Nephron (organoid): ENCODE data around the gene PPM1L.

Experiments used
- H3K27ac Mint-ChIP-seq, 3 experiments: 2 replicates each; pipeline ENCODE4 v1.8.0; 2020; ENCODE audit warnings: mixed read lengths in 3 of 3, mild to moderate bottlenecking in 2 of 3, moderate library complexity in 1 of 3
- H3K27me3 Mint-ChIP-seq: 2 replicates; pipeline ENCODE4 v1.8.0; 2021; ENCODE audit warnings: low read depth, mild to moderate bottlenecking, moderate library complexity, mixed read lengths
- H3K36me3 Mint-ChIP-seq: 2 replicates; pipeline ENCODE4 v1.8.0; 2020; ENCODE audit warnings: low read depth, mixed read lengths
- H3K4me1 Mint-ChIP-seq: 2 replicates; pipeline ENCODE4 v1.8.0; 2020; ENCODE audit warnings: mixed read lengths
- H3K4me3 Mint-ChIP-seq, 3 experiments: 2 replicates each; pipeline ENCODE4 v1.8.0; 2020; ENCODE audit warnings: mild to moderate bottlenecking in 3 of 3, mixed read lengths in 3 of 3, moderate library complexity in 2 of 3
- H3K9me3 Mint-ChIP-seq: 2 replicates; pipeline ENCODE4 v1.8.0; 2020; ENCODE audit warnings: mixed read lengths
- TF ChIP-seq, protein P1 (sequence below), 3 experiments: fragments of 200-600 bp; sonication (generic); IDR thresholded peaks; one replicate each; pipeline ENCODE4 v1.5.0; 2021; ENCODE audit warnings: antibody characterized with exemption in 3 of 3; ENCODE audit not compliant: unreplicated experiment in 3 of 3

The PPM1L gene

DNA sequence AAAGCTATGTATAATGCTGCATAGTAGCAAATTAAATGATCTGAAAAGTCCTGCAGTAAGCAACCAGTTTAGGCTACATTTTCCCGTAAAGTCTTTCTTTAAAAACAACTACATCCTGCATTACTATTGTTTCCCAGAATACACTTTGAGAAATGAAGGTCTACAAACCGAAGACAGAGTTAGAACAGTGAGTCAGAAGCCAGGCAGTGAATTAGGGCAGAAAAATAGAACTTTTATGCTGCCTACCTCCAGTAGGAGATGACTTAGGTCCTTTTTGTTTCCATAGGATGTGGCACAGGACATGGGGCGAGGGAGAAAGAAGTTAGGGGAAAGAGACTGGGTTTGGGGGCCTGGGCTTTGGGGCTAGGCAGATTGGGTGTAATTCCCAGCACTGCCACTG lies 127.3 kb downstream of the PPM1L start:
- H3K36me3 Mint-ChIP-seq = peaks cover 20% of the 10 kb centered on the region
- no peak overlapping the region for H3K4me3 Mint-ChIP-seq
- TF ChIP-seq, protein P1, sequence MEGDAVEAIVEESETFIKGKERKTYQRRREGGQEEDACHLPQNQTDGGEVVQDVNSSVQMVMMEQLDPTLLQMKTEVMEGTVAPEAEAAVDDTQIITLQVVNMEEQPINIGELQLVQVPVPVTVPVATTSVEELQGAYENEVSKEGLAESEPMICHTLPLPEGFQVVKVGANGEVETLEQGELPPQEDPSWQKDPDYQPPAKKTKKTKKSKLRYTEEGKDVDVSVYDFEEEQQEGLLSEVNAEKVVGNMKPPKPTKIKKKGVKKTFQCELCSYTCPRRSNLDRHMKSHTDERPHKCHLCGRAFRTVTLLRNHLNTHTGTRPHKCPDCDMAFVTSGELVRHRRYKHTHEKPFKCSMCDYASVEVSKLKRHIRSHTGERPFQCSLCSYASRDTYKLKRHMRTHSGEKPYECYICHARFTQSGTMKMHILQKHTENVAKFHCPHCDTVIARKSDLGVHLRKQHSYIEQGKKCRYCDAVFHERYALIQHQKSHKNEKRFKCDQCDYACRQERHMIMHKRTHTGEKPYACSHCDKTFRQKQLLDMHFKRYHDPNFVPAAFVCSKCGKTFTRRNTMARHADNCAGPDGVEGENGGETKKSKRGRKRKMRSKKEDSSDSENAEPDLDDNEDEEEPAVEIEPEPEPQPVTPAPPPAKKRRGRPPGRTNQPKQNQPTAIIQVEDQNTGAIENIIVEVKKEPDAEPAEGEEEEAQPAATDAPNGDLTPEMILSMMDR (IDR thresholded peaks at IDR 0.05; ENCODE audit: unreplicated experiment in 3 of 3) = no peak
- peaks cover 3% of the 10 kb centered on the region for H3K27me3 Mint-ChIP-seq
- H3K27ac Mint-ChIP-seq = no peak overlapping the region
- peaks cover 25% of the 10 kb centered on the region for H3K4me1 Mint-ChIP-seq
- peaks cover 22% of the 10 kb centered on the region for H3K9me3 Mint-ChIP-seq

DNA sequence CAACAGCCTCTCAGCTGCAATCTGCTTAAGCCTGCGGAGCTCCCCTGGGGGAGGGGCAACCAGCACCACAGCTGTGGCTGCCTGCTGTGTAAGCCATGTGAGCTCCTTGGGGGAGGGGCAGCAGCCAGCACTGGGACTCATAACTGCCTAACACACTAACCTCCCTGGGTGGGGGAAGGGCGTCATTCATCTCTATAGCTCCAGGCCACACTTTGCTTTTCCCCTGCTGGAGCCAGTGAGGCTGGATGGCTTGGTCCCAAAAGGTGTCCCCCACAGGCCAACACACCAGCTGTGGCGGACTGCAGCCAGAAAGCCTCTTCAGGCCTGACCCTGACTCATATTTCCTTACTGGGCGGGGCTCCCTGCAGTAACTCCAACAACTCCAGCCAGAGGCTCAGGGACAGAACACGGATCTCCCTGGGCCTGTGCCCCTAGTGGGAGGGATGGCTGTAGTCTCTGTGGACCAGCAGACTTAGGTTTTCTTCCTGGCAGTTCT lies 129.8 kb downstream of the PPM1L start:
- Mint-ChIP-seq H3K4me1 (peaks cover 25% of the 10 kb centered on the region), H3K36me3 (peaks cover 20% of the 10 kb centered on the region), H3K27ac (peak overlapping the region; percentile 25 to 79 (median 77)), H3K4me3 (no peak overlapping the region), H3K27me3 (peaks cover 3% of the 10 kb centered on the region), H3K9me3 (peaks cover 40% of the 10 kb centered on the region)
- TF ChIP-seq, protein P1 (IDR thresholded peaks at IDR 0.05; ENCODE audit: unreplicated experiment in 3 of 3) = no peak

DNA sequence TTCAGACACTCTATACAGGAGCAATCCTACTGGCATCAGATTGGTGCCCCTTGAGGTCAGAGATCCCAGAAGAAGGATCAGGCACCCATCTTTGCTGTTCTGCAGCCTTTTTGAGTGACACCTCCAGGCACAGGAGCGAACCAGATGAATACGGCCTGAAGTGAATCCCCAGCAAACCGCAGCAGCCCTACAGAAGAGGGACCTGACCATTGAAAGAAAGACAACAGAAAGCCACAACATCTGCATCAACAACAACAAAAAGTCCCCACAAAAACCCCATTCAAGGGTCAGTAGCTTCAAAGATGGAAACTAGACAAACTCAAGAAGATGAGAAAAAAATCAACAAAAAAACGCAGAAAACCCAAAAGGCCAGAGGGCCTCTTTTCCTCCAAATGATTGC lies 130.4 kb downstream of the PPM1L start:
- peaks cover 3% of the 10 kb centered on the region for H3K27me3 Mint-ChIP-seq
- H3K9me3 Mint-ChIP-seq = peaks cover 42% of the 10 kb centered on the region
- H3K4me1 Mint-ChIP-seq = peaks cover 25% of the 10 kb centered on the region
- H3K4me3 Mint-ChIP-seq = no peak overlapping the region
- TF ChIP-seq, protein P1 (IDR thresholded peaks at IDR 0.05; ENCODE audit: unreplicated experiment in 3 of 3) = no peak
- H3K36me3 Mint-ChIP-seq = peaks cover 20% of the 10 kb centered on the region
- peak overlapping the region; percentile 25 to 79 (median 77) for H3K27ac Mint-ChIP-seq

DNA sequence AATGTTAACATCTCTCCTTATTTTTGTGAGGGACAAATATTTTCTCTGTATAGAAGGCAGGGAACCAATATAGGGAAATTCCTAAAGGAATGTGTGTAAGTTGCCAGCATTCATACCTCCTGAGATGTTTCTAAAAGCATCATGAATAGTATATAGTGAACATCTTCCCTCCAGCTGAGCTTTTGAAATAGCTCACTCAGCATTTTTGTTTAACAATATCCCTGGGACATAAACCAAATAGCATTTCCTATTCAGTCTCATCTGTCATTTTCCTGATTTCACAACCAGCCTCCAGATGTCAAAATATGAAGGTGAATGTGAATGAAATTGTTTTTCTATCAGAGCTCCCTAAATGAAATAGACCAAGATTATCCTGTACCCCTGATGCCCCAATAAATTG lies 137.2 kb downstream of the PPM1L start:
- Mint-ChIP-seq H3K27me3 (no peaks in the 10 kb centered on the region), H3K9me3 (peaks cover 21% of the 10 kb centered on the region), H3K36me3 (peaks cover under 1% of the 10 kb centered on the region), H3K4me1 (no peaks in the 10 kb centered on the region), H3K4me3 (no peak overlapping the region), H3K27ac (no peak overlapping the region)
- TF ChIP-seq, protein P1 (IDR thresholded peaks at IDR 0.05; ENCODE audit: unreplicated experiment in 3 of 3) = no peak

DNA sequence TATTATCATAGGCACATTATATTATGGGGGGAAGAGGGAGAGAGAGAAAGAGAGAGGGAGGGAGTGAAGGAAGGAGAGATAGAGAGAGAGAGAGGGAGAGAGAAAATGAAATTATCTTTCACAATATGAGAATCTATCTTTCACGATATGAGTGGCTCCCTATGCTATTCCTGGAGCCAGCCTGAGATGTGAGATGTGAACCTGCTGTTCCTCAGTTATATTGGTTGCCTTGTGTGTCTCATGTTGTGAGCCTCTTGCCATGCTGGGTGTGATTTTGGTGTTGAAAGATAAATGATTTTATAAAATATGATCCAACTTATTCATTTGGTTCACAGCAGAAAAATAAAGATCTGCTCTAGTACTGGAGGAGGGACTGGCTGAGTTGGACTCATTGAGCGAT lies 148.7 kb downstream of the PPM1L start:
- H3K4me1 Mint-ChIP-seq = peaks cover 10% of the 10 kb centered on the region
- H3K4me3 Mint-ChIP-seq = no peak overlapping the region
- no peaks in the 10 kb centered on the region for H3K36me3 Mint-ChIP-seq
- H3K27me3 Mint-ChIP-seq = no peaks in the 10 kb centered on the region
- no peak overlapping the region for H3K27ac Mint-ChIP-seq
- TF ChIP-seq, protein P1 (IDR thresholded peaks at IDR 0.05; ENCODE audit: unreplicated experiment in 3 of 3) = no peak
- no peaks in the 10 kb centered on the region for H3K9me3 Mint-ChIP-seq

DNA sequence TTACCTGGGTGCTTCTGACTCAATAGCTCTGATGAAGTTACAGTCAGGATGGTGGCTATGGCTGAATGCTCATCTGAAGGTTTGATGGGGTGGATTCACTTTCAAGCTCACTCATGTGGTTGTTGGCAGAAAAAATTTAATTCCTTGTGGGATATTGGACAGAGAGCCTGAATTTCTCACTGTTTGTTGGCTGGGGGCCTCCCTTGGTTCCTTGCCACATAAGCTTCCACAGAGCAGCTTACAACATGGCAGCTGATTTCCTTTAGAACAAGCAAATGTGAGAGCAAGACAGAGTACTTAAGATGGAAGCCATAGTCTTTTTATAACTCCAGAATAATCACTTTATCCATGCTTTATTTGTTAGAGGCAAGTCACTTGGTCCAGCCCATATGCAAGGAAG lies 150.6 kb downstream of the PPM1L start:
- Mint-ChIP-seq H3K27ac (no peak overlapping the region), H3K36me3 (no peaks in the 10 kb centered on the region), H3K9me3 (no peaks in the 10 kb centered on the region), H3K27me3 (no peaks in the 10 kb centered on the region), H3K4me3 (no peak overlapping the region), H3K4me1 (peaks cover 10% of the 10 kb centered on the region)
- TF ChIP-seq, protein P1 (IDR thresholded peaks at IDR 0.05; ENCODE audit: unreplicated experiment in 3 of 3) = no peak
